CD4-positive, alpha-beta T cell (primary cell): Measurements from ENCODE around the gene HSDL2. TPM values are rescaled to one million over a fixed set of nuclear protein-coding genes. Genes with fewer than 3 reads are reported as not detected.

Source experiments
- ATAC-seq: fragments of 200-7000 bp; cut with Tn5 transposase; one replicate; pipeline ENCODE4 v1.10.0; 2022; ENCODE audit warnings: mild to moderate bottlenecking; ENCODE audit not compliant: poor library complexity
- CTCF ChIA-PET: fragments of 350-600 bp; sonication (Branson Sonifier 250); formaldehyde crosslinking; loops from one replicate; lab custom pipeline; 2021; ENCODE audit warnings: antibody characterized with exemption, inconsistent platforms; lab: Charles Lee
- POLR2A ChIA-PET: fragments of 350-600 bp; sonication (Branson Sonifier 250); formaldehyde crosslinking; loops from one replicate; lab custom pipeline; 2021; ENCODE audit warnings: antibody characterized with exemption, inconsistent platforms; lab: Charles Lee
- DNase-seq, 14 experiments: peaks; one replicate each; pipeline ENCODE4 v3.0.0-alpha.2; 2013 to 2020; ENCODE audit warnings: mixed read lengths in 2 of 14
- H3K27ac ChIP-seq, 2 donors: one replicate each; pipeline versions ENCODE4 v1.5.1 to v1.7.0; 2013; ENCODE audit warnings: low read length in 2 of 2, low read depth in 1 of 2, mild to moderate bottlenecking in 1 of 2
- H3K27me3 ChIP-seq, 2 experiments: 1 replicate in 1 of 2; 2 replicates in 1 of 2; pipeline versions ENCODE4 v1.6.1 to v1.7.0; 2013; ENCODE audit warnings: low read length in 2 of 2, control low read depth in 1 of 2, mild to moderate bottlenecking in 1 of 2, moderate library complexity in 1 of 2; ENCODE audit not compliant: insufficient read depth in 2 of 2, control insufficient read depth in 1 of 2
- H3K36me3 ChIP-seq: one replicate; pipeline ENCODE4 v1.6.1; 2013; ENCODE audit warnings: low read length, control low read depth; ENCODE audit not compliant: insufficient read depth
- H3K4me1 ChIP-seq: one replicate; pipeline ENCODE4 v1.6.1; 2013; ENCODE audit warnings: low read length, control low read depth; ENCODE audit not compliant: insufficient read depth
- H3K4me3 ChIP-seq: one replicate; pipeline ENCODE4 v1.5.1; 2013; ENCODE audit warnings: mild to moderate bottlenecking, low read length, moderate library complexity
- H3K9me3 ChIP-seq, 2 experiments: 1 replicate in 1 of 2; 2 replicates in 1 of 2; pipeline versions ENCODE4 v1.6.1 to v1.7.0; 2013; ENCODE audit warnings: low read length in 2 of 2, mild to moderate bottlenecking in 2 of 2, control low read depth in 1 of 2, moderate library complexity in 1 of 2; ENCODE audit not compliant: control insufficient read depth in 1 of 2, insufficient read depth in 1 of 2
- H3K27ac Mint-ChIP-seq: one replicate; pipeline ENCODE4 v1.8.0; 2020; ENCODE audit warnings: mixed read lengths
- H3K27me3 Mint-ChIP-seq: one replicate; pipeline ENCODE4 v1.8.0; 2021; ENCODE audit warnings: mixed read lengths
- H3K36me3 Mint-ChIP-seq: one replicate; pipeline ENCODE4 v1.8.0; 2021; ENCODE audit warnings: low read depth, mixed read lengths
- H3K4me1 Mint-ChIP-seq: one replicate; pipeline ENCODE4 v1.8.0; 2021; ENCODE audit warnings: low read depth, mixed read lengths
- H3K4me3 Mint-ChIP-seq: one replicate; pipeline ENCODE4 v1.8.0; 2020; ENCODE audit warnings: mild to moderate bottlenecking, mixed read lengths
- H3K9me3 Mint-ChIP-seq: one replicate; pipeline ENCODE4 v1.8.0; 2020; ENCODE audit warnings: mixed read lengths
- CTCF ChIP-seq: fragments of 200-600 bp; IDR thresholded peaks from one replicate; pipeline ENCODE4 v1.8.0; 2022; ENCODE audit warnings: antibody characterized with exemption, mild to moderate bottlenecking
- intact Hi-C, 2 experiments: fragments of 100-400 bp; cut with DNase I in 1 of 2; cut with micrococcal nuclease in 1 of 2; formaldehyde crosslinking; loops; one replicate each; pipeline versions ENCODE4 v1.15.1 to v1.9.0; 2023 to 2025; cut with DNase I, micrococcal nuclease
- total RNA-seq, 174 experiments: library from RNA in 2 of 174; stranded (reverse) in 2 of 174; gene quantifications; one replicate each; pipeline ENCODE4 v1.2.3 and lab custom pipeline; 2021 to 2026

Gene HSDL2
- total RNA-seq, 2 experiments from 2014 or later, result 3.8 to 4.9 TPM

- no peak for ATAC-seq
- Mint-ChIP-seq H3K9me3 (peaks cover 4% of the 10 kb centered on the region), H3K36me3 (peaks cover 56% of the 10 kb centered on the region), H3K27ac (no peak overlapping the region), H3K4me3 (no peak overlapping the region), H3K27me3 (no peaks in the 10 kb centered on the region), H3K4me1 (no peaks in the 10 kb centered on the region)
- intact Hi-C loops, result no loop called here
- ChIA-PET POLR2A (no interaction called here), CTCF (interaction anchor here (1.0 kb wide), 2 partner anchors 13 to 36 kb away, joined by 3 read pairs; no protein-coding TSS in a partner anchor)
- H3K4me3 ChIP-seq, result no peak overlapping the region
- H3K36me3 ChIP-seq, result peaks cover 8% of the 10 kb centered on the region
- H3K27me3 ChIP-seq, result no peaks in the 10 kb centered on the region
- no peak for TF ChIP-seq CTCF
- H3K9me3 ChIP-seq, result no peaks in the 10 kb centered on the region
- H3K4me1 ChIP-seq, result no peaks in the 10 kb centered on the region
- DNase-seq, result no peak
- no peak overlapping the region for H3K27ac ChIP-seq
Observed at GRCh38 chr9:112403614-112404201, 23.8 kb downstream of the HSDL2 start.

GRCh38 chr9:112404508-112404932 is 24.6 kb downstream of the HSDL2 start:
- ATAC-seq (no peak), DNase-seq (no peak)
- H3K36me3 ChIP-seq, result peaks cover 10% of the 10 kb centered on the region
- no peak for TF ChIP-seq CTCF
- CTCF ChIA-PET, result interaction anchor here (1.0 kb wide), 1 partner anchor 12 kb away, joined by 3 read pairs; no protein-coding TSS in a partner anchor
- H3K27me3 ChIP-seq, result no peaks in the 10 kb centered on the region
- Mint-ChIP-seq H3K9me3 (no peaks in the 10 kb centered on the region), H3K36me3 (peaks cover 54% of the 10 kb centered on the region), H3K27me3 (no peaks in the 10 kb centered on the region), H3K4me3 (no peak overlapping the region), H3K27ac (no peak overlapping the region), H3K4me1 (no peaks in the 10 kb centered on the region)
- no peak overlapping the region for H3K4me3 ChIP-seq
- intact Hi-C loops, result no loop called here
- no peaks in the 10 kb centered on the region for H3K4me1 ChIP-seq
- no peak overlapping the region for H3K27ac ChIP-seq
- H3K9me3 ChIP-seq, result no peaks in the 10 kb centered on the region
- POLR2A ChIA-PET, result no interaction called here

GRCh38 chr9:112408275-112408674 is 28.4 kb downstream of the HSDL2 start:
- ATAC-seq (no peak), DNase-seq (no peak)
- Histone ChIP-seq H3K27ac (no peak overlapping the region), H3K4me3 (no peak overlapping the region), H3K4me1 (no peaks in the 10 kb centered on the region), H3K27me3 (no peaks in the 10 kb centered on the region), H3K36me3 (peaks cover 14% of the 10 kb centered on the region), H3K9me3 (no peaks in the 10 kb centered on the region)
- Mint-ChIP-seq H3K27me3 (no peaks in the 10 kb centered on the region), H3K9me3 (no peaks in the 10 kb centered on the region), H3K36me3 (peaks cover 66% of the 10 kb centered on the region), H3K4me3 (no peak overlapping the region), H3K4me1 (no peaks in the 10 kb centered on the region), H3K27ac (no peak overlapping the region)
- intact Hi-C loops, result no loop called here
- ChIA-PET POLR2A (no interaction called here), CTCF (no interaction called here)
- TF ChIP-seq CTCF, result no peak
